Measurements from ENCODE around the gene NF2.

Gene NF2

DNA sequence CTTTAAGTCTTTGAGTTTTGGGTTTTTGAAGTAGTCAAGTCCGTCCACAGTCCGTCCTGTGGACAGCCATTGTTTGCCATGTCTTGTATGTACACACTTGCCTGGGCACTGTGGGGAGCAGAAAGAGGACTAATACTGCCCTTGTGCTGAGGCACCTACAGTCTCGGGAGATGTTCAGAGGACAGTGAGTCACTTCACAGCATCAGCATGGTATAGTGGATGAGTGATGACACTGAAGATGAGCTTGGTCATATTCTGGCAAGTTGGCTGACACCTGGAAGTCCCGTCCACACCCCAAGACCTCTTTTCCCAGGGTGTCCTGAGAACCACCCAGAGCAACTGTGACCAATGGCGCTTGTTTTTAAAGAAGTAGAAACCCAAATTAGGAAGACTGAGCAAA lies 29.2 kb downstream of the NF2 start:
- DNase-seq, result no peak

DNA sequence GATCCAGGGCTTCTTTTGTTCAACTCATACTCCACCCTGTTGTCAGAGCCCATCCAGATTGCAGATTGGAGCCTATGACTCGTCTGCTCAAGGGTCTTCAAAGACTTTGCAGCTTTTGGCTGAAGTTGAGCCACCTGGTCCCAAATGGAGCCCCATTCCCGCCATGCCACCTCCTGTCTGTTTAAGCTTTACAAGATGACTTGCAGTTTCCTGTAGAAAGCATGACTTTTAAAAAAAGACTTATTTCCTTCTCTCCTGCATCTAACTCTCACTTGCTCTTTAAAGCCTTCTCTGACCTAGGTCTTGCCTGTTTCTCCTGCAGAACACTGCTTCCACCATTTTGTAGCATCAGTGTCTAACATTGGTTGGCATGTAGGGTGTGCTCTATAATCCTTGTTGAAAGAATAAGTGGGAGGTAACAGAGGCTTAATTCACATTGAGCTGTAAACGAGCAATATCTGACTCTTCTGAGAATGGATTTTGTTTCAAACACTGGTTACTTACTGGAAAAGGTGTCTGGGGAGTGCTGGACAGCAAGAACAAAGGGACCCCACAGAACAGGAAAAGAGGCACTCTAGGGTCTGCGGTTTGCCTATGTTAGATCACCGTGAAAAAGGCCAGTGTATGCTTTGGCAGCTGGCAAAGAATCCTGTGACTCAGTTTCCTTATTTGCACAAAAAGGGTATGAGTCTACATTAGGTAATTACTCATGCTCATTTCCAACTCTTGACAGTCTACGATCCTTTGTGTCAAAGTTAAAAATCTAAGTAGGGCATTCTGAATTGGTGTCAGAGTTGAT lies 30.3 kb downstream of the NF2 start:
- DNase-seq, result no peak

DNA sequence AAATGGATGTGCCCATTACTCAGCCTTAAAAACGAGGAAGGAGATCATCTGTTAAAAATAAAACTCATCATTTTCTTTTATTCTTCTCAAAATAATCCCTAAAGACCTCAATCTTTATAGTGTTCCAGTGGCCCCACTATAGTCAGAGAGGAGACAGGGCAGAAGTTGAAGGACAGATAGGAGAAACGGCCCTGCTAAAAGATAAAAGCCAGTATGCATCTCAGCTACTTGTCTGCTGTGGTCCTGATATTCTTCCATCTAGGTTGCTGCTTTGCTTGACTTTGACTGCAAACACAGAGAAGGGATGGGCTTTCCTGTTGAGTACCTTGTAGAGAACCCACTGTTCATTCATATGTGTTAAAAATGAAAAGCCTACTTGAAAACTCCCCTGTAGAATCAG lies 31.4 kb downstream of the NF2 start:
- no peak for DNase-seq

DNA sequence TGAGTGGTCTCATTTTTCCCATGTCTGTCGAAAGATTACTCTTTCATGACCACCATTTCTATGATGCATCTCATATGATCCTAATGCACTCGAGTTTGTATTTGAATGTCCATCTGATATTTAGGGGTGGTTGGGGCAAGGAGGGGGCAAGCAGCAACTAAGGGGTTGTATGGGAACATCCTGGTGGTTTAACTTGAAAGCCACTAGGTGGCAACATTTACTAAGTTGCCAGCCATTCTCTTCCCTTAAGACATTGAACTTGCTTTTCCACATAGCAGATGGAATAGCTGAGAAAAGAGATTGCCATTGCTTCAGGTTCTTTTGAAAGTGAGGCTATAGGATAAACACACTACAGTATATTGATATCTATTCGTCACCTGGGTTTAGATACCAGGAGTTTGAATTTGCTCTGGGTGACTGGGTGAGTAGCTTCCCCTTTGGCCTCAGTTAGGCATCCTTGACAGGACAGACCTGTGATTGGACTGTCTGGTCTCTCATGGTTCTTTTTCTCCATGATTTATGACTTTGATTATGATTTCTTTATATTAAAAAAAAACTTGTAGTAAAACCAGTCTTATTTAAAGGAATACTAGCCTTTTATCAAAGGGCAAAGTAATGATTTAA lies 32.4 kb downstream of the NF2 start:
- DNase-seq, result no peak

DNA sequence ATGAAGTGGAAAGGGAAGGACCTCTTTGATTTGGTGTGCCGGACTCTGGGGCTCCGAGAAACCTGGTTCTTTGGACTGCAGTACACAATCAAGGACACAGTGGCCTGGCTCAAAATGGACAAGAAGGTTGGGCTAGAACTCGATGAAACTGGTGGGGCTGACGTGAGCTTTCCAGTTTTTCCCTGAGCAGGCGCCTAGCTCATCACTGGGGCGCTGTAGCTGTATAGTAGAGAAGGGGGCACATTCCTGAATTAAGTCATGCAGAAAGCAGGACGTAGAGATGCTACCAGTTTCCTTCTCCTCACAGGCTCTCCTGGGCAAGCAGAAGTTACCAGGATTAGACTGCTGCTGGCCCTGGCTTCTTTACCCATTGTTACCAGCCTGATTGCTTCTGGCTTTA lies 33.3 kb downstream of the NF2 start:
- DNase-seq, result no peak

DNA sequence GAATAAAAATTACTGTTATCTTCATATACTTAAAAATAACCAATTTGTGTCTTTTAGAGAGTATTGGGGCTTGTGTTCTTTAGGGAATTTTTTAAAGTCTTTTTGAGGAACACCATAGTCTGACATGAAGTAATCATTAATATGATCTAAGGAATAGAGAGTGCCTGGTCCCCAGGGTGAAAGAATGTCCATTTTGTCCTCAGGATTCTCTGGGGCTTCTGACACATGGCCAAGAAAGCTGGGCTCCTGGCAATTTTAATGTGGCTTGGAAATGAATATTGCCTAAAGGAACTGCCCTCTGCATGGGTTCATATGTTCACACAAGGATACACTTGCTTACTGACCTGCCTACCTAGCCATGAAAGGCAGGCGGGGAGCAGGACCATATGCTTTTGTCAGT lies 33.7 kb downstream of the NF2 start:
- DNase-seq, result no peak

DNA sequence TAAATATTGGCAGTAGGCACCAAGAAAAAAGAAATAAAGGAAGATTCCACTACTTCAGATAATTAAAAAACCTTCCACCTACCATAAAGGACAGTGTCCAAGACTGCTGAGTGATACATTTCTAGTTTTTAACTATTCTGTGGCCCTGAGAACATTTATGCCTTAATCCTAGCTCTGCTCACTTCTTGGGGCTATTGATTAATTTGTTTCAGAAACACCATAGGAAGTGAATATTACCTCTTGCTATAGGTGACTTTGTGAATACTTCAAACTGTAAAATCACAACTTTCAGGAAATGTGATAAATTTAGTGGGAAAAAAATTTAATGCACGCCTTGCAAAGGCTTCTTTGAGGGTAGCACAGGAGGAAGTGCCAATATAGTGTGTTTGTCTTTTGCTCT lies 35.2 kb downstream of the NF2 start:
- DNase-seq, result no peak

DNA sequence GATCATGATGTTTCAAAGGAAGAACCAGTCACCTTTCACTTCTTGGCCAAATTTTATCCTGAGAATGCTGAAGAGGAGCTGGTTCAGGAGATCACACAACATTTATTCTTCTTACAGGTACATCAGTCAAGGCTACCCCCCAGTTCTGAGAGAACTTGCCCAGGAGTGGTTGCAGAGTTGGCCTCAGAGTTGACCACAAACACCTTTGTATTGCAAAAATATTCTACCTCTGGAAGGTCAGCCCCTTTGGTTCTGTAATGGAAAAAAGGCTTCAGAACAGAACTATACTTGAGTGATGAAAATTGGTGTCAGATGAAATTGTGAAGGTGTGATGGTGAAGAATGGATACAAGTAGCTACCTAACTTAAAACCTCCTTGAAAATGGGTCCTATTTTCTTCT lies 35.7 kb downstream of the NF2 start:
- no peak for DNase-seq

DNA sequence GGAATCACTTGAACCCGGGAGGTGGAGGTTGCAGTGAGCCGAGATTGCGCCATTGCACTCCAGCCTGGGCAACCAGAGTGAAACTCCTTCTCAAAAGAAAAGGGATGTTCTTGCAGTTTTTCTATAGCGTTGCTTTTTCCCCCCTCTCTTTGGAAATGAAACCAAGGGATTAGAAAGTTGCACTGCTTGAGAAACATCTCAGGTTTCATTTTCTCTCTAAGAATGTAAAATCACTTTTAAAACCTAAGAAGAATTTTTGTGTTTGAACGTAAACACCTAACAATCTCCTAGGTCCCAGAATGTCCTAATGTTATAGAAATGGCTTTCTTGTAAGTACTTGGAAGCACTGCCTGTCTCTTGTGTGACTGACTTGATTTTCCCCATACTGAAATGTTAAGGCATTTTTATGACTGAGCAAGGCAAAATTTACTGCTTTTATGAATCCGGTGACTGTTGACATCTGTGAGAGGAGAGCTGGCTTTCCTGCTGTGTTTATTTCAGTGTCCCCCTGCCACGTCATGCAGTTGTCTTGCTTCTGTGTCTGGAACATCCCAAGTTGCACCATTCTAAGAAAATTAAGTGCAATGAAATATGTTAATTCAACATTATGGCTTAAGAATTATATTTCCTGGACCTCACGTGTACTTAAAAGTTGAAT lies 37.7 kb downstream of the NF2 start:
- no peak for DNase-seq

DNA sequence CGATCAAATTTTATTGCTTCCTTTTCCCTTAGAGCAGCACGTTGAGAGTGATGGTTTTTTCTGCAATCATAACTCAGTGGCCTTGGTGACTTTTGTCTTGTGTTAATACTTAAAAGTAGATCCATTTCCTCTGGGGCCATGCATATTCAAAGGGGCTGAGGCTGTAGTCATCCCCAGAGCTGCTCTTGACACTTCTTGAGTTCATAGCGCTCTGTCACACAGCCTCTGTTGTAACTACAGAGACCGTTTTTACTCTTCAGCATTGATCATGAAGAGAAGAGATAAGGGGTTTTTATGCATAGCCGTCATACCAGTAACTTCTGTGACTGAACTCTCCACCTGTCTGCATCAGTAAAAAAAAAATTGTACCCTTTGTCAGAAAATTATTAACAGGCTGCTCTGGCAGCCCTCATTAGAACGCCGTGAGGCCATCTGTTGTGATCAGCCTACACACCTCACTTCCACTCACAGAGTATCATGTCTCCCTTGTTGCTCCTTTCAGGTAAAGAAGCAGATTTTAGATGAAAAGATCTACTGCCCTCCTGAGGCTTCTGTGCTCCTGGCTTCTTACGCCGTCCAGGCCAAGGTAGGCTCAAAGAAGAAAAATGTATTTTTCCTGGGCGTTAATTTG lies 38.4 kb downstream of the NF2 start:
- DNase-seq, result no peak

DNA sequence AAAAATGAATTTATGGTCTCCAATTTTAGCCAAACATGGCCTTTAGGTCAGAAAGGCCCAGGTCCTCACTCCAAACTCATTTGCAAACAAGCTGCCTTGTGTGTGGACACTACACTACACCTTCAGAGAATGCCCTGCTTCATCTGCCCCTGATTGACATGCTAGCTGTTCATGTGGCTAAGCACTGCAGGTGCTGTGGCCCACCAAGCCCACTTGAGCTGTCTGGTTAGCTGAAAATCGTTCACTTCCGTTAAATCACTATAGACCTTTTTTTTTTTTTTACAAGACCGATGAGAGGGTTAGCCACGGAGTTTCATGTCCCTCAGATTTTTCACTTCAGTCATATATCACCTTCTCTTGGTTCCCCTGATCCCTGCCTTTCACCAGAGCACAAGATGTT lies 39.3 kb downstream of the NF2 start:
- no peak for DNase-seq

DNA sequence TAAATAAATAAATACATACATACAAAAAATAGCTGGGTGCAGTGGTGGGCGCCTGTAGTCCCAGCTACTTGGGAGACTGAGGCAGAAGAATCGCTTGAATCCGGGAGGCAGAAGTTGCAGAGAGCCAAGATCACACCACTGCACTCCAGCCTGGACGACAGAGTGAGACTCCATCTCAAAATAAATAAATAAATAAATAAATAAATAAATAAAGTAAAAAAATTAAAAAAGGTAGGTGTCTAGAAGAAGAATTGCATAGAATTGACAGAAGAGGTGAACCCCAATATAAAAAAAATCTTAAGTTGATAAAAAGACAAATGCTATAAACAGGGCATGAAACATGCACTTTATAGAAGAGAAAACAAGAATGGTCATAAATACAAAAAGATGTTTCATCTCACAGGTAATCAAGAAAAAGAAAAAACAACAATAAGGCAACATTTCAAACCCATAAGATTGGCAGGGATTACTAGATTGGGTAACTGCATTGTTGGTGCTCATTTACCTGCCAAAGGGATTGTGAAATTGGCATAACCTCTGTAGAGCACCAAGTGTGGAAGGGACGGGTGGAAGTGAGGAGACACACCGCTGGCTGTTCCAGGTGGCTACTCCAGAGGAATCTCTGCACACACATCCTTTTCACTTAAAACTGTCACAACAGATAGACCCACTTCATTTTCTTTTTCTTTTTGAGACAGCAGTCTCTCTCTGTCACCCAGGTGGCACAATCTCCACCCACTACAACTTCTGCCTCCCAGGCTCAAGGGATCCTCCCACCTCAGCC lies 44.7 kb downstream of the NF2 start:
- DNase-seq, result no peak

DNA sequence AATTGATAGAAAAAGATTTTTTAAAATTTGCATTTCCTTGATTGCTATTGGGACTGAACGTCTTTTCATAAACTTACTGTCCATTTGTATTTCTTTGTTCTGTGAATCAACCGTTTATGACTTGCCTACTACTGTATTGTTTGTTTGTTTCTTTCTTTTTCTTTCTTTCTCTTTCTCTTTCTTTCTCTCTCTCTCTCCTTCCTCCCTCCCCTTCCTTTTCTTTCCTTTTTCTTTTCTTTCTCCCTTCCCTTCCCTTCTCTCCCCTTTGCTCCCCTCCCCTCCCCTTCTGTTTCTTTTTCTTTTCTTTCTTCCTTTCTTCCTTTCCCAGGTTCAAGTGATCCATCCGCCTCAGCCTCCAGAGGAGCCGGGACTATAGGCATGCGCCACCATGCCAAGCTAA lies 46.9 kb downstream of the NF2 start:
- DNase-seq, result no peak

DNA sequence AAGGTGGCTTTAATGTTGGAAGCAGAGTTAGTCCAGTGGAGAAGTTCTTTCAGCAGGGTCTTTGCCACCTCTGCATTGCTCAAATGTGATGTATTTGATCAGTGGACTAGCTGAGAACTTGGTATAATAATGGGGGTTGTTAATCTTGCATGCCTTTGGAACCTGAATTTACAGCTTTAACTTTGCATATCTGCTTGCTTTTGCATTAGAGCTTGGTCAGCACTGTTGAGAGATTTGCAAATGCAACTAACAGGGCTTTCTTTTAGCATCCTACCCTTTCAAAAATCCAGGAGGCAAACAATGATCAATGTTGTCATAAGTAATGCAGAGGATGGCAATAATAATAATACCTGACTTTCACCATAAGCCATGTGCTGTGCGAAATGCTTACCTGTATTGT lies 48.2 kb downstream of the NF2 start:
- DNase-seq, result no peak

DNA sequence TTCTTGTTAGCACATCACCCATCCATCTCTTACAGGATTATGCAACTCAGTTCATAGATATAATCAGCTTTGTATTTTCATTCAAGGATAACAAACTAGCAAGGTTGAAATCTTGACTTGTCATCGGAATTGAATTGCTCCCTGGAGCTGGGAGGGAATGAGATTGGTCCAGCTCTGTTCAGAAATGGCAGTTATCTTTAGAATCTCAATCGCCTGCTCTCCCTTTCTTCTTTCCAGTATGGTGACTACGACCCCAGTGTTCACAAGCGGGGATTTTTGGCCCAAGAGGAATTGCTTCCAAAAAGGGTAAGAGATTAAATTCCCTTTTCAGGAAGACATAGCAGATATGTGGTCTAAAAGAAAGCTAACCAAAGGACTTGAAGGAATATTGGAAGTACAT lies 51.0 kb downstream of the NF2 start:
- no peak for DNase-seq

DNA sequence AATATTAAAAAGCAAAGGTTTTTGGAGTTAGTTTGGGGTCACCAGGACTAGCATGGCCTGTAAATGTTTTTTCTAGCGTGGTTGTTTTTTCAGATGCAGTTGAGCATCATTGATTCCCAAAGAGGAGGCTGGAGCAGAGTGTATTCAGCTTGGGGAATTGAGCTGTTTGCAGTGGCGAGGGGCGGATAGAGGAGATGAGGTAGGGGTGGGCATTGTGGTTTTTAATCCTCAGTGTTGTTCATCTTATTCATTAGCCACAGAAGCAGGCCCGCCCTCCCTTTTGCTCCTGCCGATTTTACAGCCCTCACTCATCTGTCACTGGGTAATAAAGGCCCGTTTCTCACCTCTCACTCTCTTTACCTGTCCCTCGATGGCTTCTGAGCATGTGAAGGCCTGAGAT lies 51.4 kb downstream of the NF2 start:
- DNase-seq, result no peak

DNA sequence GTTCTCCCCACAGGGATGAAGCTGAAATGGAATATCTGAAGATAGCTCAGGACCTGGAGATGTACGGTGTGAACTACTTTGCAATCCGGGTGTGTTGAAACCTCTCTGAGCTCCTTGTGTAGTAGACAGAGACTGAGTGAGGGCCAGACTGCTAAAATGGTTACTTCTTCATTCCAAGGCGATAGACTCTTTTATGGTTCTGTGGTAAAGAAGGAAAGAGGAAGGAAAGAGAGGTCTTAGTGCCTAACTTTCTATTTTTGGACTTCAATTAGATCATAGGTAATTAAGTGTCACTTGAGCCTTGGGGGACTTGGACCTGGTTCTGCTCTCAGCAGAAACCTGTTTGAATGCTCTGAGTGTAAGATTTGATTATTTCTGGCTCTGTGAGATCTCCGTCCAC lies 54.7 kb downstream of the NF2 start:
- no peak for DNase-seq

DNA sequence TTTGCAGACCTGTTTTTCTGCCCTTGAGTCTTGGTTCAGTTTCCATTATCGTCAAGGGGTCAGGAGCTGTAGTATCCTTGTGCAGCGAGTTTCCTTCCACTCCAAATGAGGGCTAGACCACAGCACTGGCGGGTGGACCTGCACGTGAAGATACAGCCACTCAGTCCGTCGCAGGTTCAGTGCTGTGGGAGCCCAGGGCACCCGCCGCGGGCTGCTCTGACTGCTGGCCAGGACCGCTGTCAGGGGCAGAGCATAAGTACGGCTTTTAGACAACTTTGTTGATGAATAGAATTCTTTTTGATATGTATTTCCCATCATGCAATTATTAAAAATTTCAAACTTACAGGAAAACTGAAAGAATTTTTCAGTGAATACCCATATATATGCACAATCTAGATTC lies 56.6 kb downstream of the NF2 start:
- no peak for DNase-seq

DNA sequence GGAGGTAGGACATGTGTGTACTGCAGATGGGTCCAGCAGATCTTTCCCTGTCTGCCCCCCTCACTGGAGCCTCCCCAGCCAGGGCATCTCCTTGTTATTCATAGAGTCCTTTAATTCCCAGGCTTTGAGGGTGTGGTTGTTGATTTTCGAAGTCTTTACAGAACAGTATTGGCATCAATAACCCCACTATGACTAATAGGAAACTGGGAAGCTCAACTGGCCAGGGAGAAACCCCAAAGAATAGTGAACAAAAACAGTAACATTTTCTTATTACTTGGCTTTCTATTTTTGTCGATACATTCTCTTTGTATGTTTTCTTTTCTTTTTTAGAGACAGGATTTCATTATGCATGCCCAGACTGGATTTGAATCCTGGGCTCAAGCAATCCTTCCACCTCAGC lies 57.9 kb downstream of the NF2 start:
- DNase-seq, result no peak

DNA sequence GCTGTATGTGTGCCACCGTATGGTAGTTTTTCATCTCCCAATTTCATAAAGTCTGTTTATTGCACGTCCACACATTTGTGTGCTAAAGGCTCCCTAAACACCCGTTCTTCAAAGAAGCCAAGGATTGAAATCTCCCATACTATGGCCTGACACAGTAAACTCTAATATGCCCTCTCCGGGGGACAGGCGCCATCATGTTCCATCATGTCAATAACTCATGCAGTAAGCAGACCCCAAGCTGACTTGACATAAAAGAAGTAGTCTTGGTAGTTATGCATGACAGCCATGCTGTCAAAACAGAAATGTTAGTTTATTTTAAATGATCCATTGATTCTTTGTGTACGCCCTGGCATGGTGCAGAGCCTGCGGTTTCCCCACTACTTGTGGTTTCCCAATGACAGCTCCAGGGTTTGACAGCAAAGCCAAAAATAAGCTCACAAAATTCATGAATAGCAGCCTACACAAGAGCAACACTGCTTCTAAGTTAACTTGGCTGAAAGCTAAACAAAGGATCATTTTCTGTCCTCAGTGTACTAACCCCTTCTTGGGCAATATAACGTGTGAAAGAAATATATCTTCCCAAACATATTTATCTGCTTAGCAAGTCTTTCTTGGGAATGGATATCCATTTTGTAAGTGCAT lies 59.9 kb downstream of the NF2 start:
- no peak for DNase-seq

DNA sequence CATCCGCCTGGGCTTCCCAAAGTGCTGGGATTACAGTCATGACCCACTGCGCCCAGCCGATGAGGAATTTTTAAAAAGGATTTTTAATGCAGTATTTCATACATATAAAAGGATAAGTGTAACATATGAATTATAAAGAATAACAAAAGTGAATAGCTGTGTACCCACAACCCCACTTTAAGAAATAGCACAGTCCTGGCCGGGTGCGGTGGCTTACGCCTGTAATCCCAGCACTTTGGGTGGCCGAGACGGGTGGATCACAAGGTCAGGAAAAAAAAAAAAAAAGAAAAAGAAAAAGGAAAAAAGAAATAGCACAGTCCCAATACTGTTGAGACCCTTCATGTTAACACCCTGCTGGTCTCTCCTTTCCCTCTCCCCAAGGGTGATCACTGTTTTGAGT lies 62.1 kb downstream of the NF2 start:
- DNase-seq, result no peak

DNA sequence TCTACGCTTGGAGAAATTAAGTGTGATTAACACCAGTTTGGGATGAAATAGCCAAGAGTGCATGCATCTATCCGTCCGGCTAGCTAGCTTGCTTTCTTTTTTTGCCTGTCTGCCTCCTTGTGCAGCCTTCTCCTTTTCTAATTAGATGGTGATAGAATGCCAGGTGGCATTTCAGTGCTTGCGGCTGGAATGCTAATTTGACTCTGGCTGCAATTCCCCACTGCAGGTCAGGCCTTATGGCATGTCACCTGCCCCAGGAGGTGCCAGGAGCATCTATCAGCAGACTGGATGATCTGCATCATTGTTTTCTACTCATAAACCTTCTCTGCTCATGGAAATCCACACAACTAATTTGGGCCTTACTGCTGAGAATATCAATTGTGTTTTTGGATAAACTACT lies 65.2 kb downstream of the NF2 start:
- DNase-seq, result no peak

DNA sequence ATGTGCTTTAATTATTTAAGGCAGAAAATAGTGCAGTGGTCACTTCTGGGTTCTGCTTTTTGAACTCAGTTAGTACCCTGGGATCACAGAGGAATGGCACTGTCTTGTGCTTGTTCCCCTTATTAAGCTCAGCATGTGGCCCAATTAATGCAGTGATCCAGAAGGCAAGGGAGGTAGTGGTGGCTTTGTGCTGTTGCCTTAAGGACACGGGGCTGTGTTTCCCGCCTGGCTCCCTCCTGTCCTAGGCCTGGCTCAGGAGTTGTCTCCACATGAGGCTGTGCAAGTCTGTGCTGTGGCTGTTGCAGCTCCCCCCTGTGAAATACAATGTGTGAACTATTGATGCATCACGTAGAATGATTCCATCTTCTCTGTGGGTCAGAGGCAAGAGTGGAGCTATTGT lies 67.2 kb downstream of the NF2 start:
- DNase-seq, result no peak

Measured in NCI-H510A (cell line).